Mesendoderm (in vitro differentiated cells): ENCODE data around the gene RHCG.

Experiments used
- DNase-seq: peaks from one replicate; pipeline ENCODE4 v3.0.0; 2013
- H2AK5ac ChIP-seq: 2 replicates; pipeline ENCODE4 v1.6.1; 2013; ENCODE audit warnings: low read length, inconsistent platforms
- H2BK120ac ChIP-seq: 2 replicates; pipeline ENCODE4 v1.6.1; 2013; ENCODE audit warnings: low read depth, mild to moderate bottlenecking, low read length, moderate library complexity, mixed read lengths
- H2BK15ac ChIP-seq: replicated peaks from 2 replicates; pipeline ENCODE4 v1.6.1; 2013; ENCODE audit warnings: low read depth, mild to moderate bottlenecking, moderate library complexity
- H2BK5ac ChIP-seq: 2 replicates; pipeline ENCODE4 v1.6.1; 2013; ENCODE audit warnings: low read length, inconsistent platforms
- H3K18ac ChIP-seq: 2 replicates; pipeline ENCODE4 v1.6.1; 2013; ENCODE audit warnings: mild to moderate bottlenecking, low read length, mixed read lengths
- H3K23ac ChIP-seq: one replicate; pipeline ENCODE4 v1.6.1; 2013; ENCODE audit warnings: low read length
- H3K27ac ChIP-seq: 2 replicates; pipeline ENCODE4 v1.5.1; 2013; ENCODE audit warnings: low read depth, mild to moderate bottlenecking, inconsistent platforms, low read length, moderate library complexity
- H3K27me3 ChIP-seq: 2 replicates; pipeline ENCODE4 v1.6.1; 2013; ENCODE audit warnings: low read length, control low read depth, mild to moderate bottlenecking, inconsistent platforms; ENCODE audit not compliant: insufficient read depth, poor library complexity
- H3K36me3 ChIP-seq: 2 replicates; pipeline ENCODE4 v1.6.1; 2013; ENCODE audit warnings: low read length, inconsistent platforms; ENCODE audit not compliant: control insufficient read depth, insufficient read depth
- H3K4ac ChIP-seq: one replicate; pipeline ENCODE4 v1.6.1; 2013; ENCODE audit warnings: low read depth, mild to moderate bottlenecking, low read length, moderate library complexity
- H3K4me1 ChIP-seq: 2 replicates; pipeline ENCODE4 v1.6.1; 2013; ENCODE audit warnings: low read depth, low read length, inconsistent platforms; ENCODE audit not compliant: control insufficient read depth
- H3K4me2 ChIP-seq: 2 replicates; pipeline ENCODE4 v1.6.1; 2013; ENCODE audit warnings: low read length
- H3K4me3 ChIP-seq: 2 replicates; pipeline ENCODE4 v1.5.1; 2013; ENCODE audit warnings: mild to moderate bottlenecking, low read length
- H3K56ac ChIP-seq: one replicate; pipeline ENCODE4 v1.6.1; 2013; ENCODE audit warnings: low read length
- H3K79me1 ChIP-seq: 2 replicates; pipeline ENCODE4 v1.6.1; 2013; ENCODE audit warnings: low read length, inconsistent platforms
- H3K79me2 ChIP-seq: 2 replicates; pipeline ENCODE4 v1.6.1; 2013; ENCODE audit warnings: mild to moderate bottlenecking, low read length; ENCODE audit not compliant: control insufficient read depth, insufficient read depth
- H3K9ac ChIP-seq: 2 replicates; pipeline ENCODE4 v1.6.1; 2013; ENCODE audit warnings: low read length, inconsistent platforms
- H4K5ac ChIP-seq: one replicate; pipeline ENCODE4 v1.6.1; 2013; ENCODE audit warnings: low read length
- H4K8ac ChIP-seq: one replicate; pipeline ENCODE4 v1.6.1; 2013; ENCODE audit warnings: low read depth, mild to moderate bottlenecking, control low read depth, low read length, moderate library complexity
- WGBS: extraction: QIAGEN DNeasy Blood & Tissue Kit; methylation state at CpG from one replicate; pipeline ENCODE4 v1.1.7; 2013; ENCODE audit warnings: low lambda C conversion rate, missing lambda C conversion rate; ENCODE audit not compliant: insufficient coverage; ENCODE audit errors: extremely low coverage; 5-methylcytosine and 5-hydroxymethylcytosine counted together

Gene RHCG

DNA sequence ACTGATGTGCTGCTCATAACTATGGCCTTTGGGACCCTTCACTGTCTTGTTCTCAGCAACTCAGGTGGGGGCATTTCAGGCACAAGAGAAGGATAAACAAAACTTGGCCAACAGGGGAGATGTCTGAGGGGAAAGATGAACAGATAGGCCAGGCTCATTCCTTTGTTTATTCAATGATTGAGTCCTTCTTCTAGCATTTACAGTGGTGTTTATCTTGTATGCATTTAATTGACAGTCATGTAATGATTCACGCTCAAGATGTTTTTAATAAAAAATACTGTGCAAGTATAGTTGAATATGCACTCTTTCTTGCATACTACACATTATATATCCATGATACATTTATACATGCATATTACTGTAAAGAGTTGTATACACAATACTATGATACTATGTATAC, 44.5 kb downstream of the RHCG start:
- Histone ChIP-seq H4K8ac (no peak overlapping the region), H3K79me2 (no peaks in the 10 kb centered on the region), H3K27me3 (no peaks in the 10 kb centered on the region), H2BK120ac (no peak overlapping the region), H3K18ac (no peak overlapping the region), H2BK5ac (no peak overlapping the region), H3K4me1 (no peaks in the 10 kb centered on the region), H3K79me1 (no peaks in the 10 kb centered on the region), H3K27ac (no peak overlapping the region), H3K56ac (no peak overlapping the region), H3K9ac (no peak overlapping the region), H3K4me3 (no peak overlapping the region), H3K36me3 (no peaks in the 10 kb centered on the region), H3K4me2 (no peak overlapping the region), H2BK15ac (no peak overlapping the region), H4K5ac (no peak overlapping the region), H2AK5ac (no peak overlapping the region), H3K4ac (no peak overlapping the region), H3K23ac (no peak overlapping the region)
- DNase-seq = no peak
- WGBS = no CpG with 5 or more reads among the region's 1 CpG

DNA sequence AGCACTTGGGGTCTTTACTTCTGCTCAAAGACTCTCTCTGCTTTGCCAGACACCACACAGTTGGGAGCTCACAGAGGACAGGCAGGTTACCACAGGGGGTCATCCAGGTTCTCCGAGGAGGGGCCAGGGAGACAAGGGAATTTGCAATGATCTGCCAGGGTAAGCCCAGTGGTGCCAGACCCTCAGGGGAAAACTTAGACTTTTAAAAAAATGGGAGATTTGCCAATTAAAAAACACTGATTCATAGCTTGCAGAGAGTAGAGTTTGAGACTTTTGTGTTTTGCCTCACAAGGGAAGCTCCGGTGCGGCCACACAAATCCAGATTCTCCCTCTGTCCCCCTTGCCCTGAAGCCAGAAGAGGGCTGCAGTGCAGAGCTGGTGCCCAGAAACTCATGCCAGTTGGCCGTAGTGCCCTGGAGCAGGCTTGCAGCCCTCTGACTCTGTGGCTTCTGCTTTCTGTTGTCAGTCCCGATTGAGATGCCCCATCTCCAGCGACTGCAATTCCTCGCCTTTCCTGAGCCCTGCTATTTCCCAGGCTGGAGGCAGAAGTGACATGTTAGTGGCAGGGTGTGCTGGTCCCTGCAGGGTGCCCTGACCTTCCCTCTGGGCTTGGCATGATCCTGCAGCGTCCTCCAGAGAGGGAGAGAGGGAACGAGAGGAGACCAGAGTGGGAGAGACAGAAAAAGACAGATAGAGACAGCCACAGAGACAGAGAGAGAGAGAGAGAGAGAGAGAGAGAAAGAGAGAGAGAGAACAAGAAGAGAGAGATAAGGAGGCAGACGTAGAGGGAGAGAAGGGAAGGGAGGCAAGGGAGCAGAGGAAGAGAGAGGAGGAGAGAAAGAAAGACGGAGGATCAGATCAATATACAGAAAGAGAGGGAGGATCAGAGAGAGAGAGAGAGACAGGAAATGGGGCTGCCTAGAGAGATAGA, 46.0 kb downstream of the RHCG start:
- Histone ChIP-seq H3K9ac (no peak overlapping the region), H3K56ac (no peak overlapping the region), H3K4ac (no peak overlapping the region), H2BK120ac (no peak overlapping the region), H3K27ac (no peak overlapping the region), H4K5ac (no peak overlapping the region), H3K18ac (no peak overlapping the region), H3K4me2 (no peak overlapping the region), H2BK5ac (no peak overlapping the region), H3K23ac (no peak overlapping the region), H3K4me3 (no peak overlapping the region), H3K79me1 (no peaks in the 10 kb centered on the region), H3K79me2 (no peaks in the 10 kb centered on the region), H3K27me3 (no peaks in the 10 kb centered on the region), H2AK5ac (no peak overlapping the region), H4K8ac (no peak overlapping the region), H2BK15ac (no peak overlapping the region), H3K4me1 (no peaks in the 10 kb centered on the region), H3K36me3 (no peaks in the 10 kb centered on the region)
- WGBS = no CpG with 5 or more reads among the region's 11 CpGs
- DNase-seq = peak; percentile 40

DNA sequence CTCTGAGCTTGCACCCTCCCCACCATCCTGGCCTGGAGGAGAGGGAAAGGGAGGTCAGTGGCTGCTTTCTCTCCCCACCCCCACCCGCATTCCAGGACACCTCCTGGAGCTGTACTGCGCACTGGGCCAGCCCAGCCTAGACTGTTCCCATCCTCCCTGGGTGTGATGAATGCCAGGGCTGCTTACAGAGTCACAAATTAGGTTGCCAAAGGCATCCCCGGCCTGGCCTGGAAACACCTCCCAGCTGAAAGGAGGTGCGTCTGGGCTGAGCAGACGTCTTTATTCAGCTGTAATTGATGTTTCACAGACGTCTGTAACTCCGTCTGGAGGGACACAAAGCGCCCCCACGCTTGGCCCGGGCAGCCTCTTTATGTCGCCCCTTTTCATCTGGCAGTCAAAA, 47.6 kb downstream of the RHCG start:
- Histone ChIP-seq H3K9ac (no peak overlapping the region), H3K4ac (no peak overlapping the region), H3K27ac (no peak overlapping the region), H3K4me2 (no peak overlapping the region), H4K8ac (no peak overlapping the region), H4K5ac (no peak overlapping the region), H3K79me2 (no peaks in the 10 kb centered on the region), H3K79me1 (no peaks in the 10 kb centered on the region), H3K18ac (no peak overlapping the region), H3K27me3 (no peaks in the 10 kb centered on the region), H3K23ac (no peak overlapping the region), H3K4me3 (no peak overlapping the region), H2BK5ac (no peak overlapping the region), H3K56ac (no peak overlapping the region), H2AK5ac (no peak overlapping the region), H3K36me3 (no peaks in the 10 kb centered on the region), H2BK120ac (no peak overlapping the region), H2BK15ac (no peak overlapping the region), H3K4me1 (no peaks in the 10 kb centered on the region)
- no CpG with 5 or more reads among the region's 11 CpGs for WGBS
- no peak for DNase-seq

DNA sequence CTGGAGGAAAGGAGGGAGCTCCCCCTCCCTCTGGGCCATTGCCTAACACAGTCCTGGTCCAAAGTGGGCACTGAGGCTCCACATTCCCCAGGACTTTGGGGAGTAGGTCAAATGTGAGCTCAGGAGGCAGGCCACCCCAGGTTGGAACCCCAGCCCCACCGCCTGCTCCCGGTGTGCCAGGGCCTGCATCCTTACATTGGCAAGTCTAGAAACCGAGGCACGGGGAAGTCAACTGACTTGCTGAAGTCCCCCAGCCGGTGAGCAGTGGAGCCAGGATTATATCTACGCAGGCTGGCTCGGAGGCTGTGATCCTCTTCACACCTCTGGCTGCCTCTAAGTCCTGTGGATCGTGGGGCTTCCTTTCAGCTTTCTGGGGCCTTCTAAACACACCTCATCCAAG, 48.7 kb downstream of the RHCG start:
- H3K4ac ChIP-seq = no peak overlapping the region
- H2AK5ac ChIP-seq = no peak overlapping the region
- no peak for DNase-seq
- no peak overlapping the region for H2BK15ac ChIP-seq
- no peak overlapping the region for H2BK5ac ChIP-seq
- no peak overlapping the region for H3K56ac ChIP-seq
- no peak overlapping the region for H4K5ac ChIP-seq
- H3K23ac ChIP-seq = no peak overlapping the region
- H2BK120ac ChIP-seq = no peak overlapping the region
- WGBS = no CpG with 5 or more reads among the region's 8 CpGs
- no peaks in the 10 kb centered on the region for H3K4me1 ChIP-seq
- no peaks in the 10 kb centered on the region for H3K79me1 ChIP-seq
- H3K9ac ChIP-seq = no peak overlapping the region
- H3K27ac ChIP-seq = no peak overlapping the region
- H3K4me2 ChIP-seq = no peak overlapping the region
- no peak overlapping the region for H4K8ac ChIP-seq
- no peak overlapping the region for H3K4me3 ChIP-seq
- H3K18ac ChIP-seq = no peak overlapping the region
- no peaks in the 10 kb centered on the region for H3K36me3 ChIP-seq
- H3K79me2 ChIP-seq = no peaks in the 10 kb centered on the region
- H3K27me3 ChIP-seq = no peaks in the 10 kb centered on the region

DNA sequence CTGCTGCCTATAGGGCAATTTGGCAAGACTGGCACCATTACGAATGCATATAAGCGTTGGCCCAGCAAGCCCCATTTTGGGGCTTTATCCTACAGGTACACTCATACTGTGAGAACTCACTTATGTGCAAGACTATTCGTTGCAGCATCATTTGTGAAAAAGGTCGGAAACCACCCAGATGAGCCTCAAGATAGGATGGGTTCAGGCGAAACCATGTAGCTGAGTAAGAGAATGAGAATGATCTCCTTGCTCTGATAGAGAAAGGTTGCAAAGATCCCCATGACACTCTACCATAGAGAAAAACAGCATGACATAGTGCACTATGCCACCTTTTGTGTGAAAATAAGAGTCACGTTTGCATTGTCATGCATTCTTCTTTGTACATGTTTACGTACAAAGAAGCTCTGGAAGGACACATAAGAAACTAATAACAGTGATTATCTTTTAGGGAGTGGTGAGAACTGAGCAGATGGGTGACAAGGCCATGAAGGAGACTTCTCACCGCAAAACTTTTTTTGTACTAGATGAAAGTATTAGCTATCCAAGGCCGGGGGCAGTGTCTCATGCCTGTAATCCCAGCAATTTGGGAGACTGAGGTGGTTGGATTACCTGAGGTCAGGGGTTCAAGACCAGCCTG, 50.0 kb downstream of the RHCG start:
- Histone ChIP-seq H3K23ac (no peak overlapping the region), H2BK15ac (no peak overlapping the region), H2BK5ac (no peak overlapping the region), H3K4me1 (no peaks in the 10 kb centered on the region), H3K56ac (no peak overlapping the region), H2AK5ac (no peak overlapping the region), H4K8ac (no peak overlapping the region), H3K79me2 (no peaks in the 10 kb centered on the region), H3K4me2 (no peak overlapping the region), H4K5ac (no peak overlapping the region), H2BK120ac (no peak overlapping the region), H3K27me3 (no peaks in the 10 kb centered on the region), H3K79me1 (no peaks in the 10 kb centered on the region), H3K4me3 (no peak overlapping the region), H3K27ac (no peak overlapping the region), H3K4ac (no peak overlapping the region), H3K9ac (no peak overlapping the region), H3K36me3 (no peaks in the 10 kb centered on the region), H3K18ac (no peak overlapping the region)
- WGBS = no CpG with 5 or more reads among the region's 9 CpGs
- no peak for DNase-seq
